GM12878 (cell line): ENCODE data around the gene NSL1. TPM values are rescaled to one million over a fixed set of nuclear protein-coding genes. Genes with fewer than 3 reads are reported as not detected.

Experiments
- ATAC-seq: fragments of 200-7000 bp; cut with Tn5 transposase; 3 replicates; pipeline ENCODE4 v1.9.1; 2020; ENCODE audit warnings: mild to moderate bottlenecking, moderate library complexity
- BruUV-seq: library from RNA; stranded (reverse); fragments of 400-500 nt; replicated peaks from 2 replicates; lab custom pipeline; 2021; lab: Mats Ljungman, UMichigan
- CTCF ChIA-PET: fragments of 300-600 bp; sonication (Branson Sonifier 250); formaldehyde crosslinking; extraction: SDS; loops from one replicate; lab custom pipeline; 2021; ENCODE audit warnings: inconsistent platforms; lab: Yijun Ruan, JAX
- POLR2A ChIA-PET: fragments of 350-600 bp; formaldehyde crosslinking; extraction: SDS; loops from one replicate; lab custom pipeline; 2021; ENCODE audit warnings: inconsistent platforms; lab: Charles Lee
- RAD21 ChIA-PET: fragments of 300-600 bp; sonication (Branson Sonifier 250); formaldehyde crosslinking; loops from one replicate; lab custom pipeline; 2023; ENCODE audit warnings: antibody characterized with exemption; ENCODE audit not compliant: unreplicated experiment; lab: Charles Lee
- SMC1A ChIA-PET: fragments of 300-600 bp; sonication (Branson Sonifier 250); formaldehyde crosslinking; loops from one replicate; lab custom pipeline; 2023; ENCODE audit not compliant: unreplicated experiment, uncharacterized antibody; lab: Charles Lee
- DNase-seq: peaks from one replicate; pipeline ENCODE4 v3.0.0-alpha.2; 2011; ENCODE audit warnings: low read depth, low spot score
- FAIRE-seq: peaks from 3 replicates; lab custom pipeline; 2011; peaks lifted over from hg19 to GRCh38; lab: Jason Lieb, UNC
- H2AFZ ChIP-seq: 2 replicates; pipeline ENCODE4 v1.6.0; 2011; ENCODE audit warnings: low read depth, low read length, control low read depth; ENCODE audit not compliant: control insufficient read depth
- H3K27ac ChIP-seq: 2 replicates; pipeline ENCODE4 v1.5.1; 2011; ENCODE audit warnings: control low read depth; ENCODE audit not compliant: control insufficient read depth, insufficient read depth
- H3K27me3 ChIP-seq, 2 experiments: replicated peaks in 1 of 2; 2 replicates each; pipeline versions ENCODE4 v1.6.0 to v1.6.1; 2011; ENCODE audit warnings: low read length in 1 of 2; ENCODE audit not compliant: control insufficient read depth in 2 of 2, insufficient read depth in 2 of 2
- H3K36me3 ChIP-seq, 2 experiments: 2 replicates each; pipeline ENCODE4 v1.5.1; 2011; ENCODE audit warnings: low read length in 1 of 2; ENCODE audit not compliant: control insufficient read depth in 2 of 2, insufficient read depth in 2 of 2
- H3K4me1 ChIP-seq: 2 replicates; pipeline ENCODE4 v1.6.1; 2011; ENCODE audit warnings: mild to moderate bottlenecking, low read length, moderate library complexity, mixed read lengths; ENCODE audit not compliant: control insufficient read depth, insufficient read depth
- H3K4me2 ChIP-seq: 2 replicates; pipeline ENCODE4 v1.6.0; 2011; ENCODE audit warnings: control low read depth; ENCODE audit not compliant: control insufficient read depth, insufficient read depth
- H3K4me3 ChIP-seq: fragments of 200-600 bp; sonication (generic); 2 replicates; pipeline ENCODE4 v1.5.1; 2016
- H3K79me2 ChIP-seq: 2 replicates; pipeline ENCODE4 v1.6.0; 2011; ENCODE audit warnings: low read length; ENCODE audit not compliant: control insufficient read depth, insufficient read depth
- H3K9ac ChIP-seq: 2 replicates; pipeline ENCODE4 v1.8.0; 2011; ENCODE audit warnings: low read length, control low read depth, mixed read lengths; ENCODE audit not compliant: control insufficient read depth, insufficient read depth
- H3K9me3 ChIP-seq: replicated peaks from 3 replicates; pipeline ENCODE4 v1.5.1; 2011; ENCODE audit warnings: mild to moderate bottlenecking, low read length; ENCODE audit not compliant: control insufficient read depth, insufficient read depth
- H4K20me1 ChIP-seq: 2 replicates; pipeline ENCODE4 v1.6.0; 2011; ENCODE audit not compliant: control insufficient read depth, insufficient read depth
- BMI1 ChIP-seq: fragments of 450-650 bp; IDR thresholded peaks from 2 replicates; pipeline ENCODE4 v1.6.1; 2016; ENCODE audit warnings: mild to moderate bottlenecking, moderate library complexity, borderline replicate concordance
- CREB1 ChIP-seq: IDR thresholded peaks from 2 replicates; pipeline ENCODE4 v1.6.1; 2012; ENCODE audit warnings: low read depth, mild to moderate bottlenecking, inconsistent platforms
- CREM ChIP-seq: IDR thresholded peaks from 2 replicates; pipeline ENCODE4 v1.6.1; 2014; ENCODE audit warnings: antibody characterized with exemption, low read depth
- GATAD2B ChIP-seq: fragments of 450-650 bp; conservative IDR thresholded peaks from 2 replicates; pipeline ENCODE4 v1.6.1; 2017; ENCODE audit warnings: low read depth, mild to moderate bottlenecking, moderate library complexity
- LARP7 ChIP-seq: fragments of 450-650 bp; IDR thresholded peaks from 2 replicates; pipeline ENCODE4 v1.6.1; 2017; ENCODE audit warnings: mild to moderate bottlenecking
- MXI1 ChIP-seq: fragments of 150-350 bp; IDR thresholded peaks from 2 replicates; pipeline ENCODE4 v1.6.1; 2011; ENCODE audit warnings: low read depth, mild to moderate bottlenecking, inconsistent platforms, low read length, improper control_type of control experiment
- NBN ChIP-seq: fragments of 450-650 bp; IDR thresholded peaks from 2 replicates; pipeline ENCODE4 v1.6.1; 2016
- NR2C1 ChIP-seq: fragments of 450-650 bp; IDR thresholded peaks from 2 replicates; pipeline ENCODE4 v1.6.1; 2017; ENCODE audit warnings: antibody characterized with exemption, mild to moderate bottlenecking, moderate library complexity
- PKNOX1 ChIP-seq: fragments of 450-650 bp; IDR thresholded peaks from 2 replicates; pipeline ENCODE4 v1.6.1; 2016; ENCODE audit warnings: mild to moderate bottlenecking
- SKIL ChIP-seq: fragments of 450-650 bp; IDR thresholded peaks from 2 replicates; pipeline ENCODE4 v1.6.1; 2017; ENCODE audit warnings: mild to moderate bottlenecking, low read depth, inconsistent platforms; ENCODE audit not compliant: poor library complexity, severe bottlenecking
- SP1 ChIP-seq: IDR thresholded peaks from one replicate; pipeline ENCODE4 v1.6.1; 2011; ENCODE audit warnings: low read depth, low read length
- SPI1 ChIP-seq: IDR thresholded peaks from 2 replicates; pipeline ENCODE4 v1.6.1; 2011; ENCODE audit warnings: low read depth, mild to moderate bottlenecking, low read length, moderate library complexity, borderline replicate concordance; ENCODE audit not compliant: insufficient read depth
- SREBF2 ChIP-seq: IDR thresholded peaks from 2 replicates; pipeline ENCODE4 v1.6.1; 2012; ENCODE audit warnings: mild to moderate bottlenecking, low read length
- YY1 ChIP-seq: IDR thresholded peaks from 2 replicates; pipeline ENCODE4 v1.6.1; 2011; ENCODE audit warnings: low read depth, mild to moderate bottlenecking, low read length
- ZBED1 ChIP-seq: IDR thresholded peaks from 2 replicates; pipeline ENCODE4 v1.6.1; 2016; ENCODE audit warnings: borderline replicate concordance
- ZBTB40 ChIP-seq: fragments of 450-650 bp; IDR thresholded peaks from 2 replicates; pipeline ENCODE4 v1.6.1; 2016; ENCODE audit warnings: mild to moderate bottlenecking, moderate library complexity, borderline replicate concordance
- ZNF622 ChIP-seq: fragments of 450-650 bp; IDR thresholded peaks from 2 replicates; pipeline ENCODE4 v1.6.1; 2017; ENCODE audit warnings: mild to moderate bottlenecking, inconsistent platforms
- WGBS: methylation state at CpG from one replicate; pipeline ENCODE4 v1.1.6; 2016; ENCODE audit warnings: low lambda C conversion rate; ENCODE audit not compliant: insufficient replicate concordance, insufficient coverage; ENCODE audit errors: missing lambda C conversion rate; 5-methylcytosine and 5-hydroxymethylcytosine counted together
- in situ Hi-C: fragments of 300-500 bp; cut with MboI; formaldehyde crosslinking; loops from 9 replicates; pipeline ENCODE4 v1.14.3; 2018; ENCODE audit warnings: mixed read lengths
- intact Hi-C: fragments of 100-400 bp; cut with micrococcal nuclease; formaldehyde crosslinking; loops from one replicate; pipeline ENCODE4 v1.14.2; 2022; ENCODE audit not compliant: unreplicated experiment
- polyA plus RNA-seq, 11 experiments: library from polyadenylated mRNA; depleted of rRNA in 4 of 11; unstranded in 6 of 11; stranded (reverse) in 5 of 11; fragments of >200 nt; fragmentation: Nextera tagmentation in 4 of 11; fragmentation: Illumina TruSeq in 1 of 11; extraction: Ambion mirVana in 4 of 11; extraction: Trizol in 1 of 11; gene quantifications; 1 replicate in 1 of 11; 2 replicates in 10 of 11; pipeline versions ENCODE4 v1.2.1 to v1.2.3, GENCODE V29; 2011 to 2016; ENCODE audit warnings: inconsistent platforms in 2 of 11, missing spikeins in 2 of 11, low read depth in 1 of 11
- total RNA-seq, 4 experiments: library from RNA; depleted of rRNA in 3 of 4; stranded (reverse); fragments of >200 nt in 3 of 4; fragmentation: Illumina TruSeq in 1 of 4; extraction: Trizol in 1 of 4; gene quantifications; 2 replicates each; pipeline versions ENCODE4 v1.2.1 to v1.2.3, GENCODE V29; 2013 to 2021

The NSL1 gene
- total and polyA plus RNA-seq, 10 of the 15 experiments (the other 5 are each of a cell fraction or from before 2014, with no cell fraction given), result 36.7 to 74.2 (median 46.4) TPM

GRCh38 chr1:212759683-212760082 is 31.9 kb downstream of the NSL1 start:
- H3K9me3 ChIP-seq, result no peaks in the 10 kb centered on the region
- peaks cover 5% of the 10 kb centered on the region for H3K79me2 ChIP-seq
- no peak overlapping the region for H3K9ac ChIP-seq
- TF ChIP-seq CREB1 (no peak), NBN (no peak), ZBTB40 (no peak), SREBF2 (no peak), SKIL (no peak), YY1 (no peak), MXI1 (no peak), ZNF622 (no peak), PKNOX1 (no peak), CREM (no peak), LARP7 (no peak), SP1 (no peak), SPI1 (no peak), NR2C1 (no peak), ZBED1 (no peak), GATAD2B (no peak), BMI1 (no peak)
- no peak overlapping the region for H3K4me3 ChIP-seq
- DNase-seq, result no peak
- ChIA-PET SMC1A (interaction anchor here (0.5 to 0.8 kb wide), 2 partner anchors 8 to 94 kb away, joined by 3 read pairs; no protein-coding TSS in a partner anchor), CTCF (interaction anchor here (0.6 to 2.3 kb wide), 10 partner anchors 10 to 281 kb away, joined by 3 to 15 read pairs (median 4); no protein-coding TSS in a partner anchor), POLR2A (no interaction called here), RAD21 (interaction anchor here (1.5 kb wide), 1 partner anchor 58 kb away, joined by 3 read pairs; no protein-coding TSS in a partner anchor)
- 87% methylated on average over 5 of the region's 5 CpGs for WGBS
- no peak overlapping the region for H3K27ac ChIP-seq
- FAIRE-seq, result no peak
- no peak overlapping the region for H3K4me2 ChIP-seq
- BruUV-seq, result no TSS peak
- H3K36me3 ChIP-seq, result peaks cover 4 to 11% of the 10 kb centered on the region in 2 experiments; a peak in 3 of 4 replicates
- H2AFZ ChIP-seq, result no peak overlapping the region
- peaks cover 3% of the 10 kb centered on the region; the same call in 1 of the 2 replicates for H3K4me1 ChIP-seq
- no peaks in the 10 kb centered on the region for H4K20me1 ChIP-seq
- in situ Hi-C loops (no loop called here), intact Hi-C loops (loop anchor here (1.0 to 10.0 kb wide), 2 partner anchors 94 to 285 kb away; no protein-coding TSS in a partner anchor)
- peak; percentile 38 for ATAC-seq
- no peaks in the 10 kb centered on the region for H3K27me3 ChIP-seq
